ELR (cell line): ENCODE results near the gene DDX10.

Experiments
- DNase-seq: peaks from one replicate; pipeline ENCODE4 v3.0.0-alpha.2; 2015; ENCODE audit warnings: low read depth

The DDX10 gene

DNA sequence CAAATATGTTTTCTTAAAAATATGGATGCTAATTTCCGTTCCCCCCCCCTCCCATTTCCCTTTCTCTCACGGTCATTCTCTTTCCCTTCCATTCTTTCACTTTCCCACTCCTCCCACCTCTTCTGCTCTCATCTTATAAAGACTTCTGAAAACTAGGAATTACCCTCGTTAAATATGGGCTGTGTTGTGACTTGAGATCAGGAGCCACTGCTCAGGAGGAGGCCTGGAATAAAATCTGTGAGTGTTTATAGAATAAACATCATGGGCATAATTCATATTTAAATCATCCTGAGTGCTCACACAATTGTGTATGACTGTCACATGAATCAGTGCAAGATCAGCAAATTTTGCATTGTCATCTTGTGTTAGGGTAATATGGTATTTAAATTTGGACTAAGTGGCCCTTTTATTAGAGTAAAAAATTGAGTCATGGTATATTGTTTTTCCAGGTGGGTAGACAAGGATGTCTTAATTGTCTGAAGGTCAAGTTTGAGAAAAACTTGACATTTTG lies 208.0 kb downstream of the DDX10 start:
- DNase-seq, result peak; percentile 75

GRCh38 chr11:108873310-108873709 lies 208.4 kb downstream of the DDX10 start:
- DNase-seq, result peak; percentile 60

DNA sequence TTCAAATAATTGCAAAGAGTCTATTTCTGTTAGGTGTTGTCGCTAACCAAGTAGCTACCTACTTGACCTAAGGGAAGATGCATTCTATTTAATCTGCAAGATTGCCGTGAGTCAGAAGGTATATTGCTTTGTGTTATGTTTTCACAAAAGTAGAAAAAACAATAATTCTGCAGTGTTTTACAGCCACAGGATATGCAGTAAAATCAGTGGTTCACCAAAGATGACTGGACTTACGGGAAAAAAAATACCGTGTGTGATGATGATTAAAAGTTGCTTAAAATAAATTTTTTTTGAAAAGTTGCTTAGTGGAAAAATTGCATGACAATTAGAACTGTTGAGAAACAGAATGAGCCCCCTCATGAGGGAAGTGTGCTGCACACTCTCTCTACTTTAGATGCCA lies 209.1 kb downstream of the DDX10 start:
- peak; percentile 36 for DNase-seq

GRCh38 chr11:108875134-108875533 lies 210.3 kb downstream of the DDX10 start:
- DNase-seq, result no peak

- DNase-seq, result no peak
These were observed 212.3 kb downstream of the DDX10 start for GRCh38 chr11:108877178-108877577.

- no peak for DNase-seq
These were observed 215.6 kb downstream of the DDX10 start for GRCh38 chr11:108880510-108880909.

DNA sequence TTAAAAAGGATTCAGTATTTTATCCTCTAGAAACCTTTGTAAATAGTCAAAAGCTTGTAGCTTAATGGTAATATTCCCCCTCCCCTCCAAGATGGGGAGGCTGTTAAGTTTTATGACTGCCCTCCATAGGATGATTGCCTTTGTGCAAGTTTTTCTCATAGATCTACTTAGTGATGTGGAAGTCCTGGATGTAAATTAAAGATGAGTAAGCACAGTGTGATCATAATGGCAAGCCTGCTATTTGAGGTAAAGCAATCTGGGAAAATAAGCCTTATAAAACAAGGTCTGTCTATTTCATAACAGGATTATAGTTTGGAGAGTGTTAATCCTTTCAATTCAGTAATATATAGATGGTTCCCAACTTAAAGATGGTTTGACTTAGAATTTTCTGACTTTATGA lies 216.3 kb downstream of the DDX10 start:
- no peak for DNase-seq

GRCh38 chr11:108882211-108882831 lies 217.5 kb downstream of the DDX10 start:
- no peak for DNase-seq

GRCh38 chr11:108886005-108886659 lies 221.3 kb downstream of the DDX10 start:
- DNase-seq, result no peak

GRCh38 chr11:108886660-108887009 lies 221.8 kb downstream of the DDX10 start:
- peak; percentile 67 for DNase-seq

DNA sequence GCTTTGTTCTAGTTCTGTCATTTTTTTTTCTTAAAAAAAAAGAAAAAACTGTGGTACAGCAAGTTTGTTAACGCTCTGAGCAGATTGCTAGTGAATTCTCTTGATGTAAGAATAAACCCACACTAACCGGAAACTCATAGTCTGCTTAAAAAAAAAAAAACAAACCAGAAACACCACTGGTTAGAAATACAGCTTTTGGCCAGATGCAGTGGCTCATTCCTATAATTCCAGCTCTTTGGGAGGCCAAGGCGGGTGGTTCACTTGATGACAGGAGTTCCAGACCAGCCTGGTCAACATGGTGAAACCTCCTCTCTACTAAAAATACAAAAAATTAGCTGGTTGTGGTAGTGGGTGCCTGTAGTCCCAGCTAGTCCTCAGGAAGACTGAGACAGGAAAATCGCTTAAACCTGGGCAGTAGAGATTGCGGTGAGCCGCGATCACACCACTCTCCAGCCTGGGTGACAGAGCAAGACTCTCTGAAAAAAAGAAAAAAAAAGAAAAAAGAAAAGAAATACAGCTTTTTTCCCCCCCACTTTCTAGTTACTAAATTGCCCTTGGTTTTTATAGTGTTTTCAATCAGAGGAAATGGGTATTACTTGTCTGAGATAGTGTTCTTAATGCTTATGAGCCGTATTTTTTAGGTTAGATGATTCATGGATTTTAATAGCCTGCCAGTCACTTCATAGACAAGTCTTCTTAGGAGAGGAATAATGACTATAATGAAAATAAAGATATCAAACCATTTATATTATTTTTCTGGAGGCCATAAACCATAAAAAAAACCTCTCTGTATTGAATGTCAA lies 222.8 kb downstream of the DDX10 start:
- DNase-seq, result no peak

DNA sequence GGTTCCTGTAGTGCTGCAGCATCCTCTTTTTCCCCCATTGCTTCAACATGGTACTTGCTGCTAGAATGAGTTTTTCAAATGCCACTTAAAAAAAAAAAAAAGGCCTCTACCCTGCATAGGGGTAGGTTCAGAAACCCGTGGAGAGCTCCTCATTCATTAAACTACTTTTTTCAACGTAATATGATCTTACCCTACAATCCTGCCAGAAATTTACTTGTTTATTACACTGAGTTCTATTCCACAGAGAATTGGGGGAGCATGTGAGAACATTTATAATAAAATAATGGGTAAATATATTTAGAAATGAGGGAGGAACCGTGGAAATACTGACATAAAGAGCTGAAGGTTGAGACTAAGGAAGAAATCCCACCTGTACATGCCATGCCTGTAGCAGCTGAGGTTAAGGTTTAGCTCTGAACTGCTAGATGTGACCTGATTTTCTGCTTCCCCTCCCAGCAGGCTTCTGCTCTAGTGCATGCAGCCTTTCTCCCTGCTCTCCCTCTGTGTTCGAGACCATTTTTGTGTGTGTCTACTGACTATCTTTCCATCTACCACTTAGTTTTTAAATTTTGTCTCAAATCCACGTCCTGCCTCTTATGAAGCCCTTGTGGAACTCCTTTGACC lies 225.7 kb downstream of the DDX10 start:
- DNase-seq, result no peak

GRCh38 chr11:108891143-108891542 lies 226.3 kb downstream of the DDX10 start:
- DNase-seq, result no peak

- no peak for DNase-seq
These were observed 227.1 kb downstream of the DDX10 start for GRCh38 chr11:108891909-108892511.

DNA sequence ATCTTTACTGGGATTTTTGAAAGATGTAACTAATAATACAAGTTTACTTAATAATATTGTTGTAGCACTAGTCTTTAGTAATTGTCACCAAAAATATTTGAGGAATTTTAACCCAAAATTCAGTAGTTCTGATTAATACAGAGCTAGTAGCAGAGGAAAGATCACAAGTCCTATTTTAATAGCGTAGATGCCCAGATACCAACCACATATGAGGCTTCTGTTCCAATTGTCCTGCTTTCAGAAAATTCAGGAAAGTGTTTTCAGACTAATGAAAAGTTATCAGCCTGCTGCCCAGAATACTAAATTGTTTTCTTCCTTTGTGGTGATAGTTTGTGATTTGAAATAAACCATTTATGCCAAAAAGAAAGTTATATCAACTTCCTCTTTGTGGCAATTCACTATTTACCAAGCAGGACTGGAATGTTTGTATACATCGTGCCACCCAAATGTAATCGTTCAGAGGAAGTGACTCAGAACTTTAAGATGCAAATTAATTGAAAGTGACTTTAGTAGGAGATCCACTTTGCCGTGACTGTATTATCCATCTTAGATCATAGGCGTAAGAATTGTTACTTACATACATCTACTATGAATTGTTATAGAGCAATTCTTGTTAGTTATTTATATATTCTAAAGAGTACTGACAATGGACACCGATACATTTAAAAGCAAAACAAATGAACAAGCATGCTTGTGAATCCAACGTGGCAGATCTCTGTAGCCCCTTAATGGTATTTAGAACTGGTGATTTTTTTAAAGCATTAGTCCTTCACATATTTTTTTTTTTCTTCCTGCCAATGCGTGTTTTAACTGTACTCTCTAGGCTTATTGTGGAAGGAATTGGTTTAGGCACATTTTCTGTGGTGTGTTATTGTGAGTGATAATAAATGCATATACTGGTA lies 231.0 kb downstream of the DDX10 start:
- DNase-seq, result peak; percentile 90

- DNase-seq, result peak; percentile 69
These were observed 232.2 kb downstream of the DDX10 start for GRCh38 chr11:108897071-108897481.

DNA sequence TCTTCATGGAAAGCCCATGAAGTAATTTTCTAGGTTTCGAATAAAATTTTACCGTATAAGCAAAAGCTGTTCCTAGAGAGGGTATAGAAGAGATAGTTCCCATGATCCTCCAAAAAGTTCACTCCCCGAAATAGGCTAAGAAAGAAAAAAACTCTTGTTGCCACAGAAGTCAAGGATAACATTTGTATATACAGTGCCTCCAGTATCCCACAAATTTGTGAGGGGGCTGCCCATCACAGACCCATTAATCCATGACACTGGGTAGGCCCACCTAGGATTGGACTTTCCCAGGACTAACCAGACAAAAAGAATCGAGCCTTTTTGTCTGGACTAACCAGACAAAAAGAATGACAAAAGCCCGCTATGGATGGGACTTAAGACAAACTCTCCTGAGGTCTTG lies 233.0 kb downstream of the DDX10 start:
- no peak for DNase-seq

- DNase-seq, result no peak
These were observed 236.5 kb downstream of the DDX10 start for GRCh38 chr11:108901359-108901758.

GRCh38 chr11:108902027-108902469 lies 237.2 kb downstream of the DDX10 start:
- DNase-seq, result no peak

- DNase-seq, result no peak
These were observed 239.6 kb downstream of the DDX10 start for GRCh38 chr11:108904480-108904879.

- DNase-seq, result peak; percentile 90
These were observed 241.5 kb downstream of the DDX10 start for GRCh38 chr11:108906329-108906728.
